ENCODE measurements around the gene OTOF. TPM values are rescaled to one million over a fixed set of nuclear protein-coding genes. Genes with fewer than 3 reads are reported as not detected.

The OTOF gene
- total and polyA plus RNA-seq, 4 donors: 0.03 to 0.09 (median 0.08) TPM; not detected in 1

- 83 to 87% methylated on average over 13 of the region's 13 CpGs for WGBS, 2 donors
- peaks cover 0 to 3% (median 0%) of the 10 kb centered on the region in 4 donors for H3K9me3 ChIP-seq (ENCODE audit: control insufficient read depth in 4 of 4, insufficient read depth in 3 of 4, low read length in 3 of 4)
- no peak overlapping the region for H3K9ac ChIP-seq (ENCODE audit: insufficient read depth in 1 of 2, low read length in 2 of 2)
- no peak for TF ChIP-seq CTCF (IDR thresholded peaks at IDR 0.05; ENCODE audit: control extremely low read depth, extremely low read depth)
- no peaks in the 10 kb centered on the region for H3K36me3 ChIP-seq (ENCODE audit: control insufficient read depth in 4 of 4, insufficient read depth in 4 of 4, low read length in 4 of 4)
- H3K4me1 ChIP-seq (ENCODE audit: control insufficient read depth in 5 of 5, insufficient read depth in 5 of 5, low read length in 5 of 5): peaks cover 0 to 4% (median 0%) of the 10 kb centered on the region in 5 donors
- H3K27me3 ChIP-seq (ENCODE audit: control insufficient read depth in 3 of 3, insufficient read depth in 3 of 3, low read length in 2 of 3): no peaks in the 10 kb centered on the region
- DNase-seq: no peak
- no peak overlapping the region for H3K4me3 ChIP-seq
- H3K27ac ChIP-seq (ENCODE audit: low read depth in 1 of 2, low read length in 1 of 2): no peak overlapping the region
- no peak for ATAC-seq (ENCODE audit: insufficient read depth, low FRiP score)
Observed at GRCh38 chr2:26450031-26450635, 27.8 kb downstream of the OTOF start.

- Histone ChIP-seq H3K27ac (ENCODE audit: low read depth in 1 of 2, low read length in 1 of 2) (no peak overlapping the region), H3K36me3 (ENCODE audit: control insufficient read depth in 4 of 4, insufficient read depth in 4 of 4, low read length in 4 of 4) (no peaks in the 10 kb centered on the region), H3K9ac (ENCODE audit: insufficient read depth in 1 of 2, low read length in 2 of 2) (no peak overlapping the region), H3K4me1 (ENCODE audit: control insufficient read depth in 5 of 5, insufficient read depth in 5 of 5, low read length in 5 of 5) (peaks cover 0 to 4% (median 0%) of the 10 kb centered on the region in 5 donors), H3K27me3 (ENCODE audit: control insufficient read depth in 3 of 3, insufficient read depth in 3 of 3, low read length in 2 of 3) (no peaks in the 10 kb centered on the region), H3K4me3 (no peak overlapping the region), H3K9me3 (ENCODE audit: control insufficient read depth in 4 of 4, insufficient read depth in 3 of 4, low read length in 3 of 4) (peaks cover 0 to 3% (median 0%) of the 10 kb centered on the region in 4 donors)
- no peak for TF ChIP-seq CTCF (IDR thresholded peaks at IDR 0.05; ENCODE audit: control extremely low read depth, extremely low read depth)
- ATAC-seq (ENCODE audit: insufficient read depth, low FRiP score): no peak
- WGBS, 2 donors: 93 to 95% methylated on average over 10 of the region's 10 CpGs
- DNase-seq: no peak
Observed at GRCh38 chr2:26449278-26450030, 28.5 kb downstream of the OTOF start.

DNA sequence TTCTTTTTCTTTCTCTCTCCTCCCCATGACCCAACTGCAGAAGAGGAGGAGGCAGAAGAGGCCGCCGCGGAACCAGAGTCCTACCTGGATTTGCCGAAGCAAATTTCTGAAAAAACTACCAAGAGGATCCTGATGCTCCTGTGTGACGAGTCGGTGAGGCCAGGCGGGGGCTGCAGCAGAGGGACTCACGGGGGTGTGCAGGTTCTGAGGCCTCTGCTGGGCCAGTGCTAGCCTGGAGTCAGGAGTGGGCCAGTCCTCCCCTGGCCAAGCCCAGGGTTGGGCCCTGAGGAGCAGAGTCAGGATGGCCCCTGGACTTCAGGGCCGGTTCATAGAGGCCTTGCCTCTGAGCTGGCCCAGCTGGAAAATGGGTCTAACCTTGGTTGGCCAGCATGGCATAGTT, 29.3 kb downstream of the OTOF start:
- ATAC-seq (ENCODE audit: insufficient read depth, low FRiP score) (no peak), DNase-seq (no peak)
- no peaks in the 10 kb centered on the region for H3K27me3 ChIP-seq (ENCODE audit: control insufficient read depth in 3 of 3, insufficient read depth in 3 of 3, low read length in 2 of 3)
- H3K4me3 ChIP-seq: no peak overlapping the region
- WGBS, 2 donors: 95% methylated on average over 9 of the region's 9 CpGs
- no peak overlapping the region for H3K27ac ChIP-seq (ENCODE audit: low read depth in 1 of 2, low read length in 1 of 2)
- no peak overlapping the region for H3K9ac ChIP-seq (ENCODE audit: insufficient read depth in 1 of 2, low read length in 2 of 2)
- H3K4me1 ChIP-seq (ENCODE audit: control insufficient read depth in 5 of 5, insufficient read depth in 5 of 5, low read length in 5 of 5): peaks cover 0 to 2% (median 0%) of the 10 kb centered on the region in 5 donors
- TF ChIP-seq CTCF (IDR thresholded peaks at IDR 0.05; ENCODE audit: control extremely low read depth, extremely low read depth): no peak
- peaks cover 0 to 3% (median 0%) of the 10 kb centered on the region in 4 donors for H3K9me3 ChIP-seq (ENCODE audit: control insufficient read depth in 4 of 4, insufficient read depth in 3 of 4, low read length in 3 of 4)
- H3K36me3 ChIP-seq (ENCODE audit: control insufficient read depth in 4 of 4, insufficient read depth in 4 of 4, low read length in 4 of 4): no peaks in the 10 kb centered on the region
